GM18511 (cell line): Measurements from ENCODE around the gene SBF2.

ENCODE experiments used
- ATAC-seq: cut with Tn5 transposase; IDR thresholded peaks from one replicate; pipeline ENCODE4 v1.9.1; 2021; ENCODE audit warnings: mild to moderate bottlenecking, moderate library complexity; ENCODE audit not compliant: unreplicated experiment

Gene SBF2

GRCh38 chr11:9738707-9739106 is 555.3 kb downstream of the SBF2 start:
- ATAC-seq, result no peak

- no peak for ATAC-seq
Observed at GRCh38 chr11:9738116-9738515, 555.9 kb downstream of the SBF2 start.

GRCh38 chr11:9736365-9736764 is 557.7 kb downstream of the SBF2 start:
- no peak for ATAC-seq

DNA sequence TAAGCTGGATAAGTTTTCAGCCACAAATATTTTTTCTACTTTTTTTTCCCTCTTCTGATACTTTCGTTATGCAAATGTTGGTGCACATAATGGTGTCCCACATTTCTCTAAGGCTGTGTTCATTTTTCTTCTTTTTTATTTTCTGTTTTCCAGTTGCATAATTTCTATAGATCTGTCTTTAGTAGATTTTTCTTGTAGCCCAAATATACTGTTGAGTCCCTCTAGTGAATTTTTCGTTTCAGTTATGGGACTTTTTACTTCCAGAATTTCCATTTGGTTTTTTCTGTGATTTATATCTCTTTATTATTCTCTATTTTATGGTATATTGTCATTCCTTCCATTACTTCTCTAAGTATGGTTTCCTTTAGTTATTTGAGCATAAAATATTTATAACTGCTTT is 558.1 kb downstream of the SBF2 start:
- no peak for ATAC-seq

DNA sequence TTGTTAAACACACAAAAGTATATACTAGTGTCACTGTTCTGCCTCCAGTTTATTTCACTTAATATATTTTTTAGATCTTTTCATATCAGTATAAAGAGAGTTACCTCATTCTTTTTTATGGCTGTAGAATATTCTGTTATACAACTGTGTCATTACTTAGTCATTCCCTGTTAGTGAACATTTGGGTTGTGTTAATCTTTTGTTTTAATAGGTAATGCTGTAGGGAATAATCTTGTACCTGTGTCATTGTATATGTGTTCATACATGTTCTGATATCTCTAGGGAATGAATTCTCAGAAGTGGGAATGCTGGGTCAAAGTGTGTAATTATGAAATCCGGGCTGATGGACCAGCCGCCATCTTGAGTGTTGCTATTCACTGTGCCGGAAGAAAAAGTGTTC is 558.8 kb downstream of the SBF2 start:
- ATAC-seq, result no peak

DNA sequence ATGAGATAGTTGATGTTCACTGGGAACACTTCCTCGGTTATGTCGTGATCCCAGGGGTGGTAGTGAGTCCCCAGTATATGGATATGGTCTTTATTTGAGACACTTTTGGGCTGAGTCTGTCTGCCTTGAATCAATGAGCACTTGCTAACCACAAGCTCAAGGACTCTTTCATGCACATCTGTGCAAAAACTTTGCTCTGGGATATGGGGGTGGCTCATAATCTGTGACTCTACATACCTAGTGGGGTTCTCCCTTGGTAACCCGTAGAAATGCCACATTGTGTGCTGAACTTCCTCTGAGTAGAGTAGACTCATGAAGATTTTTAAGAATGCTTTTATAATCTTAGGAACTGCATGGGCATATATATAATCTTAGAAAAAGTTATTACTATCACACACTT is 560.8 kb downstream of the SBF2 start:
- ATAC-seq, result no peak

DNA sequence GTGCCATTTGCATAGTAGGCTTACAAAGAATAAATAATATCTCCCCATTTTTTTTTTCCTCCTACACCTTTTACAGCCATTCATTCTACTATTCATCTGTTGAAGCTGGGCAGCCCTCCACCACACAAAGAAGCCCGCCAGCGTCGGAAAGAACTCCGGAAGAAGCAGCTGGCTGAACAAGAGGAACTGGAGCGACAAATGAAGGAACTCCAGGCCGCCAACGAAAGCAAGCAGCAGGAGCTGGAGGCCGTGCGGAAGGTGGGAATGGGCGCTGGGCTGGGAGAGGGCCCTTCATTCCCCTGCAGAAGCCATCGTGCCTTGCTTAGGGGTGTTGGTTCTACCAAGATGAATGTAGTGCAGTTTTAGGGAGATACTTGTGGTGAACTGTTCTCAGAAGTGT is 561.6 kb downstream of the SBF2 start:
- ATAC-seq, result no peak

DNA sequence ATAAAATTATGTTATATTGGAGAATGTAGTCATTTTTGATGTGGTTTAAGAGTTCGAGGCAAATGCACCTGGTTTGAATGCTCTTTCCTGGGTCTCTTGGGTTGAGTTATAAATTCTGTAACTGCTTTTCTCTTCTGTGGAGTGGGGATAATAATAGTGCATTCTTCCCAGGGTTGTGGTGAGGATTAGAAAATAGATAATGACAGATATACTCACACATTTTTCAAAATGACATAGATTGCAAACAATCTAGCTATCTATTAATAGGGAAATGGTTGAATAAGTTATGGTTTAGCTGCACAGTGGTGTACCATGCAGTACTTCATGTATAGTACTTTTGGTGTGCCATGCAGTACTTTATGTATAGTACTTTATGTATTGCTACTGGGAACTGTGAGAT is 562.8 kb downstream of the SBF2 start:
- no peak for ATAC-seq
